ACHN (cell line): Measurements from ENCODE around the gene C11orf86.
"Not testable (repeated sequence)": the region's sequence is repeated elsewhere in the genome, so short reads cannot be mapped to it uniquely, and the experiment has no call there.

Source experiments
- DNase-seq: peaks from one replicate; pipeline ENCODE4 v3.0.0-alpha.2; 2015
- in situ Hi-C: cut with HindIII; loops from 2 replicates; pipeline ENCODE4 v1.10.0; 2017; ENCODE audit warnings: low sequenced_read_pairs, low pct_ligation_motif_present, low pct_unique_long_range_greater_than_20kb

Gene C11orf86

GRCh38 chr11:66985508-66986177 is 10.5 kb downstream of the C11orf86 start:
- in situ Hi-C loops, result no loop called here
- DNase-seq, result no peak

- DNase-seq, result no peak
- in situ Hi-C loops, result no loop called here
These were observed 11.1 kb downstream of the C11orf86 start for GRCh38 chr11:66986178-66986545.

GRCh38 chr11:66987158-66987620 is 12.1 kb downstream of the C11orf86 start:
- no peak for DNase-seq
- in situ Hi-C loops, result no loop called here

DNA sequence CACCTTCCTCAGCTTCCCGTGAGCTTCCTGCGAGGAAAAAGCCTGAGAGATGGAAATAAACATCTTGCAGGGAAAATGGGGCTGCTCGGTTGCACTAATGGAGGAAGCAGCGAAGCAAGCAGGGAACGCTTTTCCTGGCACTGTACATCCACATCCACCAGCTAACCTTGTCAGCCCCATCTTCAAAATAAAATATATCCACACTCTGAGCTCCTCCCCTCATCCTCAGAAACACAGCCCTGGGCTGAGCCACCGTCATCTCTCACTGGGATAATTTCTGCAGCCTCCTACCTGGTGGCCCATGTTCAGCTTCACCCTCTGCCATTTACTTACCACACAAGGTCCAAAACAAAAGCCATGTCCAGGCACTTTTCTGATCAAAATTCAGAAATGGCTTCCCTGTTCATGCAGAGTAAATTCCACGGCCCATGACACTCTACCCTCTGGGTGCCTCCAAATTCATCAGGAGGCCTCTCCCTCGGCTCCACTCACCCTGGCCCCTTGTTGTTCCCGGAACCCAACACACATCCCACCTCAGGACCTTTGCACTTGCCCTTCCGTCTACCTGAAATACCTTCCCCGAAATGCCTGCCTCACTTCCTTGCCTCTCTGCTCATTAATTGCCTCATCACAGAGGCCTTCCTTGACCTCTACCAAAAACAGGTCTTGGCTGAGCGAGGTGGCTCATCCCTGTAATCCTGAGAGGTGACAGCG is 13.0 kb downstream of the C11orf86 start:
- DNase-seq, result no peak
- in situ Hi-C loops, result no loop called here

DNA sequence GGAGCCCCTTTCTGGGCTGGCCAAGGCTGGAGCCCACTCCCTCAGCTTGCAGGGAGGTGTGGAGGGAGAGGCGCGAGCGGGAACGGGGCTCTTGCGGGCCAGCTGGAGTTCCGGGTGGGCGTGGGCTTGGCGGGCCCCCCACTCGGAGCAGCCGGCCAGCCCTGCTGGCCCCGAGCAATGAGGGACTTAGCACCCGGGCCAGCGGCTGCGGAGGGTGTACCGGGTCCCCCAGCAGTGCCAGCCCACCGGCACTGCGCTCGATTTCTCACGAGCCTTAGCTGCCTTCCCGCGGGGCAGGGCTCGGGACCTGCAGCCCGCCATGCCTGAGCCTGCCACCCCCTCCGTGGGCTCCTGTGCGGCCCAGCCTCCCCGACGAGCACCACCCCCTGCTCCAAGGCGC is 13.6 kb downstream of the C11orf86 start:
- DNase-seq, in situ Hi-C loops: not testable (repeated sequence)

- in situ Hi-C loops, result not testable (repeated sequence)
These were observed 14.3 kb downstream of the C11orf86 start for GRCh38 chr11:66989360-66989759.

DNA sequence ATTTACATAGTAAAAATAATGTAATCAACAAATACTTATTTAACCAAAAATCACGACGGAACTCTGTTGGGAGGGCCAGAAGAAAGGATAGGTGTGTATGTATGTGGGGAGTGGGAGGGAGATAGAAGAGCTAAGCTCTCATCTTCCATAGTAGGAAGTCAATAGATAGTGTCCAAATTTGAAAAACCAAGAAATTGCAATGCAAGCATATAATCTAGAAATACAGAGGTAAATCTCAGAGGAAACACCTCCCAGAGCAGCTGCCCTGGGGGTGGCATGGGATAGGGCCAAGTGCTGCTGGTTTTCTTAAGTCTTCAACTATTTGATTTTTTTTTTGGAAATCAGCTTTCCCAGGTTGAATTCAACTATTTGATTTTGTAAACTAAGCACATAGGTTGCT is 16.9 kb downstream of the C11orf86 start:
- in situ Hi-C loops, result no loop called here
- DNase-seq, result no peak

More at GRCh38 chr11:66989360-66989759, 14.3 kb downstream of the C11orf86 start:
- not testable (repeated sequence) for DNase-seq

- in situ Hi-C loops, result no loop called here
- no peak for DNase-seq
These were observed 21.6 kb downstream of the C11orf86 start for GRCh38 chr11:66996609-66997273.

GRCh38 chr11:66999555-66999954 is 24.5 kb downstream of the C11orf86 start:
- in situ Hi-C loops, result no loop called here

GRCh38 chr11:67001332-67001731 is 26.2 kb downstream of the C11orf86 start:
- no peak for DNase-seq
- in situ Hi-C loops, result no loop called here

More at GRCh38 chr11:66999555-66999954, 24.5 kb downstream of the C11orf86 start:
- no peak for DNase-seq

GRCh38 chr11:67002297-67002913 is 27.3 kb downstream of the C11orf86 start:
- in situ Hi-C loops, result no loop called here
- no peak for DNase-seq

- in situ Hi-C loops, result no loop called here
- DNase-seq, result no peak
These were observed 27.9 kb downstream of the C11orf86 start for GRCh38 chr11:67002921-67003411.

- DNase-seq, in situ Hi-C loops: not testable (repeated sequence)
These were observed 30.1 kb downstream of the C11orf86 start for GRCh38 chr11:67005200-67005599.

DNA sequence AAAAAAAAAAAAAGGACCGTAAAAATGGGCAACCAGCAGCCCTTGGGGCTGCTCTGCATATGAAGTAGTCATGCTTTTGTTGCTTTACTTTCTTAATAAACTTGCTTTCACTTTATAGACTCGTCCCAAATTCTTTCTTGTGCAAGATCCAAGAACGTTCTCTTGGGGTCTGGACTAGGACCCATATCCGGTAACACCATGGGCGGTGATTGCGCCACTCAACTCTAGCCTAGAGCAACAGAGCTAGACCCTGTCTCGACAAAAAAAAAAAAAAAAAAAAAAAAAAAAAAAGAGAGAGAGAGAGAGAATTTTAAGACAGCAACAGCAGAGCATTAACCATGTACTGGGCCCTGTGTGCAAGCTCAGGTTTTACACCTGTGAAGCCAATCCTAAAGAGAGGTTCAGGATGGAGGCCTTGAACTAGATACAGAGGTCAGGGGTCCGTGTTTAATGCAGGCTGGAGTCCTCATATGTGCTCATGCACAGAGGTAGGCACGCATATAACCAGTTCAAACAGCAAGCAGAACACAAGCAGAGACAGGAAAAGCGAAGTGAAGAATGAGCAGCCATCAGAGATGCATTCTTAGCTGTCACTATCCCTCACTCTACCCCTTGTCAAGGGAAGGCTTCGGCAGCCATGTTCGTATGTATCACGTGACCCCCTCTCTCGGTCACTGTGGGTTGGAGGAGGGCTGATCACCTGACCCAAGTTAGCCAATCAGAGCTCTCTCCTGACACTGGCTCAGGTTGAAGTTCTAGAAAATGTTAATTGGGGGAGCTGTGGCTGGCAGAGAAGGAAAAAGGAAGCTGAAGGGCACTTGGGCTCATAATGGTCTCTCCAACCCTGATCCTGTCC is 31.2 kb downstream of the C11orf86 start:
- DNase-seq, result no peak
- in situ Hi-C loops, result no loop called here

- in situ Hi-C loops, result no loop called here
- DNase-seq, result no peak
These were observed 32.0 kb downstream of the C11orf86 start for GRCh38 chr11:67007126-67007525.

DNA sequence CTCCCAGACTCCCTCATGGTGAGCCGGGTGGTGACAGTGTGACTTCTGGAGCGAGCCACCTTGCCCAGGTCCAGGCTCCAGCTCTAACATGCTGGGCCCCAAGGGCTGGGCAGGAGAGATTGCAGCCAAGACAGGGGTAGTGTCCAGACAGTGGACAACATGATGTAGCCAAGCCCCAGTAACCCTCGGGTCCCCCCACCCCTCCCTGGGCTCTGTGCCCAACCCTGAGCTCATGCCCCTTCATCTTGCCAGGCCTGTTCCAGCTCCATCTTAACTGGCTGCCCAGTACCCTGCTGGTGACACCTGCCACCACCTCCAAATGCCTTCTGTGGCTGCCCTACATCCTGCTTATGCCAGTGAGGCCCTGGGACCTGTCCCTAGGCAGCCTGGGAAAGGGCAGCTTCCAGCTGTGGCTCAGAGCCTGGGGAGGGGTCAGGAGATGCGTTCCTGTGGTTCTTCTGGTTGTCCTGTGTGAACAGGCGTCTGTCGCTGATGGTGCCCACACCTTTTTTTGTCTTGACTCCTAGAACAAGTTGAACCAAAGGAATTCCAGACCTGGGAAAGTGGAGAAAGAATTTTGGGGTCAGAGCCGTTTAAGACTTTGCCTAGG is 35.3 kb downstream of the C11orf86 start:
- DNase-seq, result no peak
- in situ Hi-C loops, result no loop called here

GRCh38 chr11:67013511-67014045 is 38.5 kb downstream of the C11orf86 start:
- DNase-seq, result no peak
- in situ Hi-C loops, result no loop called here
